Hematopoietic multipotent progenitor cell treated with erythropoietin and hydrocortisone succinate and interleukin-3 and kit ligand, for 17 days (in vitro differentiated cells): Measurements from ENCODE around the gene PHETA1.

Experiments used
- DNase-seq: peaks from one replicate; pipeline ENCODE4 v3.0.0-alpha.2; 2015; ENCODE audit warnings: low spot score

PHETA1 gene, protein sequence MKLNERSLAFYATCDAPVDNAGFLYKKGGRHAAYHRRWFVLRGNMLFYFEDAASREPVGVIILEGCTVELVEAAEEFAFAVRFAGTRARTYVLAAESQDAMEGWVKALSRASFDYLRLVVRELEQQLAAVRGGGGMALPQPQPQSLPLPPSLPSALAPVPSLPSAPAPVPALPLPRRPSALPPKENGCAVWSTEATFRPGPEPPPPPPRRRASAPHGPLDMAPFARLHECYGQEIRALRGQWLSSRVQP

DNA sequence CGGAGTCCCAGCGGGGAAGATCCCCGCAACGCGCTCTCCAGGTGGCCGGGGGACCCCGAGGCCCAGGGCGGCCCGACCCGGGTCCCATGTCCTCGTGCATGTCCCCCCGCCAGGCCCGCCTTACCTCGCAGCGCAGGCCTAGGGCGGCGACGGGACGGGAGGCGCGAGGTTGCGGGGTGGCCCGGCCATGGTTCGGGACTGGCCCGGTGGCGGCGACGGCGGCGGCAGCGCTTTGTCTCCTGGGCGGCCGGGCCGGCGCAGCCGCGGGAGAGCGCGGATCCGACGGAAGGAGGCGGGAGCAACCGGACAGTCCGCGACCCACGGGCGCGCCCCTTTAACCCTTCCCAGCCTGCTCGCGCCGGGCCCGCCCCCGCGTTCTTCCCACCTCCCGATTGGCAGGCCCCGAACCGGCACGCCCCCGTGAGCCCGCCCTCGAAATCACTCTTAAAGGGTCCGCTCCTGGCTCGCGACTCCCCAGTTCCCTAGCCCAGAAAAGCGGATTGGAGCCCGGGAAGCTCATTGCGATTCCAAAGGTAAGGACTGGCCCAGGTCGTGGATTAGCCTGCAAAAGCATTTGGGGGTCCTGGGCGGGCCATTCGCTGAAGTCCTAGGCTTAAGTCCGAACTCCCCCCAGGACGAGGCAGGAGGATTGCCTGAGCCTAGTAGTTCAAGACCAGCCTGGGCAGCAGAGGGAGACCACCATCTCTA lies at the start of gene PHETA1:
TSS of gene PHETA1 (minus strand) at position 308 of the 708 bp plus-strand sequence. CDS start 5,668 bp downstream, outside the sequence.
- DNase-seq, result peak; percentile 76

DNA sequence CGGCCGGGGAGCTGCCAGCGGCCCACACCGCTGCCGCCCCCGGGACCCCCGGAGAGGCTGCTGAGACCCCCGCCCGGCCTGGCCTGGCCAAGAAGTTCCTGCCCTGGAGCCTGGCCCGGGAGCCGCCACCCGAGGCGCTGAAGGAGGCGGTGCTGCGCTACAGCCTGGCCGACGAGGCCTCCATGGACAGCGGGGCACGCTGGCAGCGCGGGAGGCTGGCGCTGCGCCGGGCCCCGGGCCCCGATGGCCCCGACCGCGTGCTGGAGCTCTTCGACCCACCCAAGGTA lies 49.6 kb upstream of the PHETA1 start:
- no peak for DNase-seq

DNA sequence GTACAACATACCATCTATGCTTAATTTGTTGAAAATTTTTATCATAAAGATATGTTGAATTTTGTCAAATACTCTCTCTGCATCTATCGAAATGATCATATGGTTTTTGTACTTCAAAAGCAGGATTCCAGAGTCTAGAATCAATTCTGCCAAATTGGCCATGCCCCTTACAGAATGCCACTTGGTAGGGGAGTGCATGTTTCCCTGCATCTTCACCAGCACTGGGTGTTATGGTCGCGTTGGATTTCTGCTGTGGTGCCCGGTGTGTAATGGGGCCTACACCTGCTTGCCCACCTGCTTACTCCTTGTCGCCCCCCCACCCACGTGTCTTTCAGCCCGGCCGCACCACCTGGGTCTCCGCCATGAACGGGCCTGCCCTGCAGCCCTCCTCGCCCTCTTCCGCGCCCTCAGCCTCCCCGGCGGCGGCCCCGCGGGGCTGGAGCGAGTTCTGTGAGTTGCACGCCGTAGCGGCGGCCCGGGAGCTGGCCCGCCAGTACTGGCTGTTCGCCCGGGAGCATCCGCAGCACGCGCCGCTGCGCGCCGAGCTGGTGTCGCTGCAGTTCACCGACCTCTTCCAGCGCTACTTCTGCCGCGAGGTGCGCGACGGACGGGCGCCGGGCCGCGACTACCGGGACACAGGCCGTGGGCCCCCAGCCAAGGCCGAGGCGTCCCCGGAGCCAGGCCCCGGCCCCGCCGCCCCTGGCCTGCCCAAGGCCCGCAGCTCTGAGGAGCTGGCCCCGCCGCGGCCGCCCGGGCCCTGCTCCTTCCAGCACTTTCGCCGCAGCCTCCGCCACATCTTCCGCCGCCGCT lies 49.1 kb upstream of the PHETA1 start:
- DNase-seq, result no peak

DNA sequence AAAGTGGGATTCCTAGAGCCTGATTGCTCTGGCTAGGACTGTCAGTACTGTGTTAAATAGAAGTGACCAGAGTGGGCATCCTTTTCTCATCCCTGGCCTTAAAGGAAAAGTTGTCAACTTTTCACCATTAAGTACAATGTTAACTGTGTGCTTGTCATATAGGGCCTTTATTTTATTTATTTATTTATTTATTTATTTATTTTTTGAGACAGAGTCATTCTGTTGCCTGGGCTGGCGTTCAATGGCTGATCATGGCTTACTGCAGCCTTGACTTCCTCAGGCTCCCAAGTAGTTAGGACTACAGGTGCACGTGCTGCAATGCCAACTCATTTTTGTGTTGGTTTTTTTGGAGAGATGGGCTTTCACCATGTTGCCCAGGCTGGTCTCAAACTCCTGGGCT lies 48.4 kb upstream of the PHETA1 start:
- no peak for DNase-seq

DNA sequence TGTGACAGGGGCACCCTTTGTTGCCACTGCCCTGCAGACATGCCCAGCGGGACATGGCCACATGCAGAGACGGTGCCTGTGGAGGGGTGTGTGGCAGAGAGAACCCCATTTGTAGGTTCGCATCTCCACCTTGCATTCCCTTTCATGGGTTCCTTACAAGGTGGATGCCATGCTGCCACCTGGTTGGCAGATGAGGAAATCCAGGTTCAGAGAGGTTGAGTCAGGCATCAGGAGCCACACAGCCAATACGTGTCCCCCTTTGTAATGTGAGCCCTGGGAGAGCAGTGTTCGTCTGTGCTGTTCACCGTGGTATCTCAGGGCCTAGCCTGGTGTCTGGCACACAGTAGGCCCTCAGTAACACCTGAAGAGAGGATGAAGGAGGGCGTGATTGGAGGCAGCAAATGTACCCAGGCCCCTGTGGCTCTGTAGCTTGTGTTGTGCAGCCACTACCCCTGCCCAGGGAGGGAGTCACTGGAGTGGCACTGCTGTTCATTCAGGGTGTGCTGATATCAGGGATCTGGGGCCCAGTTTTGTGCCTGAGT lies 45.9 kb upstream of the PHETA1 start:
- DNase-seq, result peak; percentile 35

DNA sequence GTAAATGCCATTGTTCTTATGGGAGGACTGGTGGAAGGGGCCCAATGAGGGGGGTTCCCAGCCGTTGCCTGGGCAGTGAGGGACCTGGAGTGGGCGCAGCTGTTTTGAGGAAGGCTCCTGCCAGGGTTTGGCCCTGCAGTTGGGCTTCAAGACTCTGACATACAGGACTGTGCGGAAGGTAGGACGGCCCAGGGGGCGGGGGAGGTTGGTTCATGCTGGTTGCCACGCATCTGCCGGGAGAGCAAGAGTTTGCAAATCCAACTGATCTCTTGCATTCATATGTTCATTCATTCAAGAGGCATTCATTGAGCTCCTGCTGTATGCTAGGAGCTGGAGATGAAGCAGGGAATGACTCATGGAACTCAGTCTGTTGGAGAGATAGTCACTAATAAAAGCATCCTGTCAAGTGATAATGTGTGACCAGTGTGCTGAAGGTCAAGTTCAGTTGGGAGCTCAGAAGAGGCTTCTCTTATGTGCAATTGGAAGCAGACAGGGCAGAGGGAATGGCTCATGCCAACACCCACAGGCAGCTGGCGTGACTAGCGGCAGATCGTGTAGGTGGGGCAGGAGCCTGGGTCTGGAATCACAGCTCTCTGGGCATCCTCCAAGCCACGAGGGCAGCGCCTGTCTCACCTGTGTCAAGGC lies 44.7 kb upstream of the PHETA1 start:
- DNase-seq, result peak; percentile 34

DNA sequence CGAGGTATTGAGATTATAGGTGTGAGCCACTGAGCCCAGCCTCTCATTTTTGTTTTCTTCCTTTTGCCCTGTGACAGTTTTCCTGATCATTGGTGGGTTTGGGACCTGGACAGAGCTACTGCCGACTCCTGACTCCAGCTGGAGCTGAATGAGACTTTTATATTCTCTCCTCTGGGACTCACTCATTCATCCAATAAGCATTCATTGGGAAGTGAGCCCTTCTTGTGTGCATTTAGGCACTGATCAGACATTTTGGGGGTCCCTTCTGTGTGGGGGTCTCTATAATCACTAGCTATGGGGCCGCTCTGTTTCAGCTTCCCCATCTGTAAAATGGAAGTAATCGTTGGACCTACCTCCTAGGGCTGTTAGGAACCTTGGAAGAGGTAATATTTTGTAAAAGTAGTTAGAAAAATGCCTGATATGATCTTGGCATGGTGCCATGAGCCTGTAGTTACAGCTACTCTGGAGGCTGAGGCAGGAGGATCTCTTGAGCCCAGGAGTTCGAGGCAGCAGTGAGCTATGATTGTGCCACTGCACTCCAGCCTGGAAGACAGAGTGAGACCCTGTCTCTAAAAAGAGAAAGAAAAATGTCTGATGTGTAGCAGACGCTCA lies 44.0 kb upstream of the PHETA1 start:
- DNase-seq, result peak; percentile 83

DNA sequence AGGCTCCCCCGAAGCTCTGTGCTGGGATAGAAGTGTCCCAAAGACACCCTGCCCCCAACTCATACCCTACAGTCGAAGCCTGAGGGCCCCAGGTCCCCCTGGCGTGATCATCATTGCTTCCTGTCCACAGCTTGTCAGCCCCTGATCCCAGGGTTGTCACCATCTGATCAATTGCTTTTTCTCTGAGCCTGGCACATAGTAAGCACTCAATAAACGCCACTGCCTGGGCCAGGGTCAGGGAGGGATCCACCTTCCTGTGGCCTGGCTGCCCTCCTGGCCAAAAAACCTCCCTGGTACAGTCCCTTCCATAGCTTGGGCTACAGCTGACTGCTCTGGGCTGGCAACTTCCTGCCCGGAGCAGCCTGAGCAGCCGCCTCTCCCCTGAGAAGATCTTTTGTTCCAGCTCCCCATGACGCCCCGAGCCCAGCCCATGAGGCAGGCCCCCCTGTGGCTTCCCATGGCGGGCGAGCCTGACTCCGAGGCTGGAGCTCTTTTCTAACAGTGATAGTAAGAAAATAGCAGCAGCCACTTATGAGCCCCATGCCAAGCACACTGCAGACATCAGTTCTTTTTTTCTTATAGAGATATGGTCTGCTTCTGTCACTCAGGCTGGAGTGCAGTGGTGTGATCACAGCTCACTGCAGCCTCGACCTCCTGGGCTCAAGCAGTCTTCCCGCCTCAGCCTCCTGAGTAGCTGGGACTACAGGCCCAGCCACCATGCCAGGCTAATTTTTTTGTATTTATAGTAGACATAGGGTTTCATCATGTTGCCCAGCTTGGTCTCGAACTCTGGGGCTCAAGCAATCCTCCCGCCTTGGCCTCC lies 43.3 kb upstream of the PHETA1 start:
- no peak for DNase-seq

DNA sequence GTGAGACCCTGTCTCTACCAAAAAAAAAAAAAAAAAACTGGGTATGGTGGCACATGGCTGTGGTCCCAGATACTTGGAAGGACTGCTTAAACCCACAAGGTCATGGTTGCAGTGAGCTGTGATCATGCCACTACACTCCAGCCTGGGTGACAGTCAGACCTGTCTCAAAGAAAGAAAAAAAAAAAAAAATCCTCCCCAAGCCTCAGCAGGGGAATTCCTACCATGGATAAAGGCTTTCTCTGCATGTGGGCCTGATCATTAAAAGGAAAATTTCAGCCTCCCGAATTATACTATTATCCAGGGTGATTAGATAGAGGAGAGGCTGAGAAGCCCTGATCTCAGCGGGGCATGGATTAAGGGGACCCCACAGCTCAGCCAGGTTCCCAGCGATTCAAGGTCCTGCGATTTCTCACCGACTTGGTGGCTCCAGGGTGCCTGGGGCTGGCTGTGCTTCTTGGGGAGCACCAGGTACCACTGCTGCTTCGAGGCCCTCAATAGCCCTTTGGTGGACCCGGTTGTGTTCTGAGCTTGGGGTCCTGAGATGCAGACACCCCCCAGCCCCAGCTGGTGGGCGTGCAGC lies 42.4 kb upstream of the PHETA1 start:
- DNase-seq, result peak; percentile 25

DNA sequence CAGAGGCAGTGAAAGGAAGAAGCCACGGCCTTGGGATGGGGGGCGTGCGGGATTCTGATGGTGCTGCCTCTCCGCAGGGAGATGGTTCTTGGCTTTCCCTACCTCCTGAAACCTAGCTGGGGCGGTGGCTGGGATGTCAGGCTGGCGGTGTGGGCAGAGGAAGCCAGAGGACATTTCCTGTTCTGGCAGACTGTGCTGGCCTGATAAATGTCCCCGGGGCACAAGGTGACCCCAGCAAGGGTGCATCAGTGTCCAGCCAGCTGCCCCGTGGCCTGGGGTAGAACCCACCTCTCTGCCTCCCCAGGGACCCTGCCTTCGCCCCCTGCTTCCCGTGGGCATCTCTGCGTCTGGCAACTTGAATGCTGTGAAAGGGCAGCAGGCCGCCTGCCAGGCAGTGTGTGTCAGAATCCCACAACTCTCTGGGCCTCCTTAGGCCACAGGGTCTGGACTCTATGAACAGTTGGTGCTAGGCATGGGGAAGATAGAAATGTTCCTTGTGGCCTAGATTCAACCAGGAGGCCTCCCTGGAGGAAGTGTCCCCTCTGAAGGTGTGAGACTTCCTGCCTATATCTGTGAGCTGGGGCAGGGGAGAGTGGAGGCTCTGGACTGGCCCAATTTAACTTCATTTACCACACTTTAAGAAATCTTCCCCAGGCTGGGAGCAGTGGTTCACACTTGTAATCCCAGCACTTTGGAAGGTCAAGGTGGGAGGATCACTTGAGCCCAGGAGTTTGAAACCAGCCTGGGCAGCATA lies 41.7 kb upstream of the PHETA1 start:
- DNase-seq, result no peak

DNA sequence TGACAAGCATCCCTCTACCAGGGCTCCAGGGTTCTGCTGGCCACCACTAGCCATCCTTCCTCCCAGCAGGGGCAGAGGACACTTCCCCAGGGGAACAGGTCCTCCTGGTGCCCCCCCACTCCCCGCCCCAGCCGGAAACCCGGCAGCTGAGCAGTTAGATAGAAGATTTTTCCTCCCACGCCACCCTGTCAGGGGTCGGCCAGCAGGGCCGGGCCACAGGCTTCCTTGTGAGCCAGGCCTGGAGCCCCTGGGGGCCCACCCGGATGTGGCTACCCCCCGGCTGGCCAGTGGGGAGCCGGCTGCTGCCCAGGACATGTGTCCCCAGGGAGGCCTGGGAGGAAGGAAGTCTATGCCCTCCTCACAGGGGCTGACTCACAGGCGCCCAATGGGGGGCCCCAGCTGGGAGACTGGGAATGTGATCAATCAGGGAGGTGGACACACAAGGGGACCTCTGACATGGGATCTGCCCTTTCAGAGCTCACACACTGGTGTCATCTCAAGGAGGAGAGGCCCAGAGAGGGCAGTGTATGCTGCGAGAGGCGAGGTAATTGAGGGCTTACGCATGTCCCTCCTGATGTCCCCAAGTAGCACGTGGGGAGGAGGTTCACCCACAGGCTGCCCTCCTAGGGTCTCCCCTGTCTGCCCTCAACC lies 41.0 kb upstream of the PHETA1 start:
- DNase-seq, result peak; percentile 45

DNA sequence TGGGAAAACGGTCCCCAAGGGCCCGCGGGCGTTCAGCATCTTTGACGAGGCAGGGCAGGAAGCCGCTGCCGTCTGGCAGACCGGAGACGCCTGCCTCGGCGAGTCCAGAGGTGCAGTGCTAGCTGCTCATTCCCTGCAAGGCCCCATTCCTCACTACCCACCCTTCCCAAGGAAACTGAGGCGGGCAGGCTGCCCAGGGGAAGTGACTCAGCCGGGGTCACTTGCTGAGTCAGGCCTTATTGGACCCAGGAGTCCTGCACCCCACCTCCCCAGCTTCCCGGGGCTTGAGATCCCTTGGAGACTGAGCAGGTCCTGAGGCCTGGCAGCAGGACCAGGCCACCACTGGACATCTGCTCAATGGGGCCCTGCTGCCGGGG lies 40.5 kb upstream of the PHETA1 start:
- peak; percentile 68 for DNase-seq

DNA sequence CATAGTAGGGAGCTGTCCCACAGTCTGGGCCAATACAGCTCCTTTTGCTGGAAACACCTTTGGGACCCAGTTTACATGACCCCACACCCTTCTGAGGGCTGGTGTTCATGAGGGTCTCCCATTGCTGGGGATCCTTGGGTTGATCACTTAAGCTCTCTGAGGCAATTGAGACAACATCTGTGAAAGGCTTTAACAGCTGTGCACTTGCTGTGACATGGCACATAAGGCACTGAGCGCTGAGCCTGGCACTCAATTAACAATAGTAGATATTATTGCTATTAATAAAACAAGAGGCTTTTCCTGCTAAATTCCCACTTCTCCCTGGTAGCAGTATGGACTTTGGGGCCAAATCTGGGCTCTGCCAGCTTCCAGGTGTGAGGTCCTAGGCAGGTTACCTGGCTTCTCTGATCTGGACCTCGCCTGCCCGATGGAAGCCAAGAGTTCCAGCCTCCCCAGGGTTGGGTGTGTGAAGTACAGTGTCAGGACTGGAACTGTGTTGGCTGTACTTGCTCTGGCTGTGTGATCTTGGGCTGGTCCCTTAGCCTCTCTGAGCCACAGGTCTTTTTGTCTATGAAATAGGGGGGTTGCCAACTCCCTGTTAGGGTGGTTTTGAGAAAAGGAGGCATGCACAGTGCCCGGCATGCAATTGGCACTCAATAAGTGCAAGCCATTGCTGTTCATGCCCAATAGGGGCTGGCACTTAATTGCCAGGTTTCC lies 39.9 kb upstream of the PHETA1 start:
- DNase-seq, result peak; percentile 44

DNA sequence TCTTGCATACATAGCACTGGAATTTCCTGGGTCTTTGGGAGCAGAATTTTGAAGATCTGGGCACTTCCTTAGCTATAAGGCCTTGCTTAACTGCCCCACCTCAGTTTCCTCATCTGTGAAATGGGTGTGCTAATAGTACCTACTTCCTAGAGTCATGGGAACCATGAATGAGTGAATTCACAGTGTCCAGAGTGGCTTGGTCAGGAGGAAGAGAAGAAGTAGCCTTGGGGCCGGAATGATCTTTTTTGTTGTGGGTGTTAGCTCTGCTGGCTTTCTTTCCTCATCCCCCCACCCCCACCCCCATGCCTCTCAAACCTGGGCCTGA lies 39.2 kb upstream of the PHETA1 start:
- DNase-seq, result peak; percentile 40

DNA sequence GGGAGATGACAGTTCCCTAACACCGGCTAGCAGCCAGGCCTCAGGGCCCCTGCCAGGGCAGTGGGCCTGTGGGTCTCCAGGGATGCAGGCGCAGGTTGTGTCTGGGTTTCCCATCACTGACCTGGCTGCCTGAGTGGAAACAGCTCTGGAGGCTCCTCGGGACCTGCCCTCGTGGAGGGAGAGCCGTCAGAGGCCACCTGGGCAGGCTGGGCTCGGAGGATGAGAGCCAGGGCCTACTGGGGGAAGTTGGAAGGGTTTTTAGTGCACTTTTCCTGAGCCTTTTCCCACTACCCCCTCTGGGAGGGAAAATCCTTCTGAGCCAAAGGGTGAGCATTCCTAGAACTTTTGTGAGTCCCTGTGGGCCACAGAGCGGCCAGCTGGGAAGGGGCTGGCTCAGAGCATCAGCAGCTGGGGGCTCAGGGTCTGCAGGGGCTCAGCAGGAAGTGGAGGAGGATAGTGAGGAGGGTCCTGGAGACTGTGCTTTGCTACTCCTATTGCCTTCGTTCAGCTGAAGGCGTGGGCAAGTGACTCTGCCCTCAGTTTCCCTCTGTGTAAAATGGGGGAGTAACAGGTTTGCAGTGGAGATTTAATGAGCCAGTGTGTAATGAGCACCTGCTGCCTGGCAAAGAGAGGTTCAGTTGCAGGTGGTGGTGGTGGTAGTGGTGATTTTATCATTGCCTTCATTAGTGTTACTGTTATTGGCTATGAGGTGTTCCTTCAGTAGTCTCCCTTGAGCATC lies 38.7 kb upstream of the PHETA1 start:
- peak; percentile 45 for DNase-seq

DNA sequence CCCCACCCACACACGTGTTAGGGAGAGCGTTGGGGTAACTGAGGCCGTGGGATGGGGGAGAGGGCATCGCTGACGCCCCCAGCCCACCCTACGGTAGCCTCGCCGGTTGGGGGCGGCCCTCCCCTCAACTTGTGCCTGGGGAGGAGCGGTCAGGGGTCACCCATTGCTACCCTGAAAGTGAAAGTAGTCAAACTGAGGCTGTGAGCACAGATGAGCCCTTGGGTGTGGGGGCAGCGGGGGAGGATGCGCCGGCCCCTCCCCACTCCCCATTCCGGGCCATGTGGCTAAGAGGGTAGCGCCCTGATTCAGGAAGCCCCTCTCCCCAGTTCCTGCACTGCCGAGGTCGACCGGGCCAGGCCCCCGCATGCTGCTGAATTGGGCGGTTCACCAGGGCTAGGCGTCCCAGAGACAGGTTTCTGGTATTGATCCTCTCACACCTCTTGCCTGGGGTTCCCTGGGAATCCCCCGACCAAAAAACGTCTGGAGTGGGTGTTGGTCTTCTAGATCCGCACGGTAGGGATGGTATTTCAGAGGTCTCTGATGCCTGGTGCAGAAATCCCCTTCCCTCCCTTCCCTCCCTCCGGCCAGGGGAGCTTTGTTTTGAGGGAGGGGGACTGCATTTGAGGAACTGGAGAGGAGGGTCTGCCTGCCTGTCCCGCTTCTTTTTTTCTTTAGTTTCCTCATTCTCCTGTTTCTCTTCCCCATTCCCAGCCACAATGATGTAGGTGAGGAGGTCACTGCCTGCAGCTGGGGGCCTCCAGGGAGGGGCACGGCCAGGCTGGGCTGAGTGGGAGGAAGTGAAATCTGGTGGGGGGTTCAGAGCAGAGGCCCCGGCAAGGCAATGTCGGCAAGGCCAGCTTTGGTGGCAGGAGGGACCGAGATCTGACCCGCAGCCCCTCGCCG lies 37.8 kb upstream of the PHETA1 start:
- DNase-seq, result peak; percentile 55

DNA sequence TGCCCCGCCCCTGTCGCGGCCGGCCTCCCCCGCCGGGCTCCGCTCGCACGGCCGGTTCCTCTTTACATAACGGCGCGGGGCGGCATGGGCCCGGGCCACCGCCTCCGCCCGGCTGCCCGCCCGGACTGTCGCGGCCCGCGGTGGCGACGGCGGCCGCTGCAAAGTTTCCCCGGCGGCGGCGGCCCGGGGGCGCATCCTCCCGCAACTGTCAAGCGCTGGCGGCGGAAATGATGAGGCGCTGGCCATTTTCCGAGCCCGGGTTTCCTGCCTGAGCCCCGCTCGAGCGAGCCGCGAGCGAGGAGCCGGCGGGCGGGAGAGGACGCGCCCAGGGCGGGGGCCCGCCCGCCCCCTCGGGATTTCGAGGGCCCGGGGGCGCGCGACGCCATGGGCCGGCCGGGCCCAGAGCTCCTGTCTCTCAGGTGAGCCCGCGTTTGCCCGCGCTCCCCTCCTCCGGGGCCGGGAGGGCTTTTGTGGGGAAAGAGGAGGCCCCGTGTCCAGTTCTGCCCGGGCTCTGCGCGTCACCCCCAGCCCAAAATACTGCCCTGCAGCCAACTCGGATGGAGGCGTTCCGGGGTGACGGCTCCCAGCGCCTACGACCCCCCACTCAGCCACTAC lies 37.1 kb upstream of the PHETA1 start, which contains the start of gene SH2B3:
TSS of gene SH2B3 (plus strand) at position 65 of the 615 bp plus-strand sequence. CDS start 12,223 bp downstream, outside the sequence.
- no peak for DNase-seq
